ENCODE measurements around the gene SQOR.
A peak's percentile ranks its signal among the peaks of the same experiment; 100 is the strongest.
"Not testable (repeated sequence)": the region's sequence is repeated elsewhere in the genome, so short reads cannot be mapped to it uniquely, and the experiment has no call there.

The SQOR gene

GRCh38 chr15:45635191-45635638, 386 bp downstream of the SQOR start:
- peak; percentile 71 to 72 for DNase-seq

- no peak for DNase-seq
Observed at GRCh38 chr15:45635763-45636292, 999 bp downstream of the SQOR start.

GRCh38 chr15:45637141-45637540, 2.3 kb downstream of the SQOR start:
- DNase-seq, result no peak

GRCh38 chr15:45637552-45638033, 2.8 kb downstream of the SQOR start:
- peak; percentile 55 to 64 for DNase-seq

- DNase-seq, result no peak
Observed at GRCh38 chr15:45640616-45641015, 5.8 kb downstream of the SQOR start.

GRCh38 chr15:45641374-45641781, 6.5 kb downstream of the SQOR start:
- no peak for DNase-seq

- DNase-seq, result no peak
Observed at GRCh38 chr15:45641999-45642932, 7.4 kb downstream of the SQOR start.

GRCh38 chr15:45644437-45644836, 9.6 kb downstream of the SQOR start:
- no peak for DNase-seq

- no peak for DNase-seq
Observed at GRCh38 chr15:45645026-45645980, 10.5 kb downstream of the SQOR start.

GRCh38 chr15:45646220-45646619, 11.4 kb downstream of the SQOR start:
- DNase-seq, result no peak

GRCh38 chr15:45647828-45648227, 13.0 kb downstream of the SQOR start:
- no peak for DNase-seq

GRCh38 chr15:45648521-45649200, 13.8 kb downstream of the SQOR start:
- DNase-seq, result no peak

GRCh38 chr15:45650007-45650406, 15.2 kb downstream of the SQOR start:
- not testable (repeated sequence) for DNase-seq

GRCh38 chr15:45650889-45651525, 16.2 kb downstream of the SQOR start:
- no peak for DNase-seq

GRCh38 chr15:45653702-45654424, 19.0 kb downstream of the SQOR start:
- no peak for DNase-seq

GRCh38 chr15:45654749-45655148, 19.9 kb downstream of the SQOR start:
- DNase-seq, result no peak

GRCh38 chr15:45657254-45657653, 22.4 kb downstream of the SQOR start:
- no peak for DNase-seq

GRCh38 chr15:45657764-45658545, 23.1 kb downstream of the SQOR start:
- no peak for DNase-seq

GRCh38 chr15:45660231-45660979, 25.6 kb downstream of the SQOR start:
- DNase-seq, result no peak

- no peak for DNase-seq
Observed at GRCh38 chr15:45662375-45662774, 27.5 kb downstream of the SQOR start.
